ENCODE measurements around the gene PPM1N. TPM values are rescaled to one million over a fixed set of nuclear protein-coding genes. Genes with fewer than 3 reads are reported as not detected.

Gene PPM1N
- total and polyA plus RNA-seq, 2 of the 13 experiments (the other 11 are each of a cell fraction or from before 2014, with no cell fraction given) = 0.31 to 1.8 TPM

GRCh38 chr19:45523642-45524256, 25.5 kb downstream of the PPM1N start (continued):
- TF ChIP-seq GLI4 (CRISPR knock-in tag; IDR thresholded peaks at IDR 0.05; ENCODE audit: borderline replicate concordance) = no peak
- TF ChIP-seq ZNF274 (CRISPR knock-in tag; IDR thresholded peaks at IDR 0.05) = no peak
- no peak for TF ChIP-seq TFAP4 (IDR thresholded peaks at IDR 0.05; ENCODE audit: borderline replicate concordance, low read depth)
- no peak for TF ChIP-seq ADNP (CRISPR knock-in tag; IDR thresholded peaks at IDR 0.05)
- TF ChIP-seq TCF7 (IDR thresholded peaks at IDR 0.05; ENCODE audit: low read depth) = no peak
- no peak for TF ChIP-seq RERE (CRISPR knock-in tag; IDR thresholded peaks at IDR 0.05; ENCODE audit: low read depth)
- no peak for TF ChIP-seq AKAP8 (CRISPR knock-in tag; IDR thresholded peaks at IDR 0.05)
- TF ChIP-seq JUNB (CRISPR knock-in tag; IDR thresholded peaks at IDR 0.05; ENCODE audit: borderline replicate concordance) = no peak
- TF ChIP-seq SKI (IDR thresholded peaks at IDR 0.05; ENCODE audit: partially characterized antibody) = no peak
- TF ChIP-seq ZNF773 (CRISPR knock-in tag; IDR thresholded peaks at IDR 0.05; ENCODE audit: borderline replicate concordance) = no peak
- no peak for TF ChIP-seq ZNF24 (IDR thresholded peaks at IDR 0.05)
- TF ChIP-seq ZNF7 (CRISPR knock-in tag; IDR thresholded peaks at IDR 0.05) = no peak
- peak; percentile 37; the same call in 1 of the 2 replicates for TF ChIP-seq GMEB1 (CRISPR knock-in tag; IDR thresholded peaks at IDR 0.05; ENCODE audit: borderline replicate concordance)
- no peak for TF ChIP-seq MAZ (IDR thresholded peaks at IDR 0.05; ENCODE audit: borderline replicate concordance, low read depth, low read length)
- TF ChIP-seq MAZ (CRISPR knock-in tag; IDR thresholded peaks at IDR 0.05; ENCODE audit: low read depth) = no peak
- 0 out of 2 replicates have a peak, but pooled peaks have one; percentile 16 for TF ChIP-seq KLF13 (CRISPR knock-in tag; IDR thresholded peaks at IDR 0.05)
- no peak for TF ChIP-seq RFX5 (IDR thresholded peaks at IDR 0.05; ENCODE audit: low read depth, low read length)
- TF ChIP-seq ZBTB1 (CRISPR knock-in tag; IDR thresholded peaks at IDR 0.05; ENCODE audit: borderline replicate concordance) = no peak
- no peak for TF ChIP-seq FOXA1 (IDR thresholded peaks at IDR 0.05)
- TF ChIP-seq FOXA1 (CRISPR knock-in tag; IDR thresholded peaks at IDR 0.05) = no peak
- no peak for TF ChIP-seq HNF1B (CRISPR knock-in tag; IDR thresholded peaks at IDR 0.05)
